VCaP (cell line): ENCODE data around the gene ARRDC4.
"Not testable (repeated sequence)": the region's sequence is repeated elsewhere in the genome, so short reads cannot be mapped to it uniquely, and the experiment has no call there.

Source experiments
- H3K27ac ChIP-seq: fragments of 450-650 bp; 2 replicates; pipeline ENCODE4 v1.5.1; 2017
- CTCF ChIP-seq: fragments of 450-650 bp; conservative IDR thresholded peaks from 2 replicates; pipeline ENCODE4 v1.5.1; 2017; ENCODE audit warnings: mild to moderate bottlenecking, moderate library complexity

The ARRDC4 gene

GRCh38 chr15:97977734-97978133 lies 17.2 kb downstream of the ARRDC4 start:
- H3K27ac ChIP-seq, result peak overlapping the region; percentile 26
- no peak for TF ChIP-seq CTCF

- no peak for TF ChIP-seq CTCF
- no peak overlapping the region for H3K27ac ChIP-seq
Observed at GRCh38 chr15:97978401-97979139, 18.1 kb downstream of the ARRDC4 start.

GRCh38 chr15:97979140-97979520 lies 18.6 kb downstream of the ARRDC4 start:
- no peak overlapping the region for H3K27ac ChIP-seq
- TF ChIP-seq CTCF, result no peak

- no peak overlapping the region for H3K27ac ChIP-seq
- TF ChIP-seq CTCF, result no peak
Observed at GRCh38 chr15:97981058-97981457, 20.6 kb downstream of the ARRDC4 start.

GRCh38 chr15:97981758-97982157 lies 21.3 kb downstream of the ARRDC4 start:
- no peak overlapping the region for H3K27ac ChIP-seq
- no peak for TF ChIP-seq CTCF

GRCh38 chr15:97984157-97984556 lies 23.7 kb downstream of the ARRDC4 start:
- H3K27ac ChIP-seq, result no peak overlapping the region
- TF ChIP-seq CTCF, result no peak

- H3K27ac ChIP-seq, result not testable (repeated sequence)
Observed at GRCh38 chr15:97985979-97986378, 25.5 kb downstream of the ARRDC4 start.

- TF ChIP-seq CTCF, result no peak
- no peak overlapping the region for H3K27ac ChIP-seq
Observed at GRCh38 chr15:97986781-97987180, 26.3 kb downstream of the ARRDC4 start.
